Right kidney (tissue), 1 donor: ENCODE results near the gene MYO15A.

Experiments
- DNase-seq: peaks from one replicate; pipeline ENCODE4 v3.0.0-alpha.2; 2016

Gene MYO15A

DNA sequence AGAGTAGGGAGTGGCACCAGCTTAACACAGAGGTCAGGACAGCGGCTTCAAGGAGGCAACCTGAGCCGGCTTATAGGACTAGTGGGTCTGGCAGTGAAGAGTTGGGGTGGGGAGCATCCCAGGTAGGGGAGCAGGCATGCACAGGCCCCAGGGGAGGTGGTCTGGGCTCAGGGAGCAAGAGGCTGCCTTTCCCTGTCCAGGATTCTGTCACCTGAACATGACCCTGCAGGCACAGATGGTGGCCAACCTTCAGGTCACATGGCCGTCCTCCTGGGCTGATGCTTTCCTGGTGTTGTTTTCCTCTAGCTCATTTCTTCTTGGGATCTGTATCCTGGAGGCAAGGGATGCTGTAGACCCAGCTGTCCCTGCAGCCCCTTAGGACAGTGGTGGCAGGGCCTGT is 3.5 kb upstream of the MYO15A start:
- DNase-seq = no peak

DNA sequence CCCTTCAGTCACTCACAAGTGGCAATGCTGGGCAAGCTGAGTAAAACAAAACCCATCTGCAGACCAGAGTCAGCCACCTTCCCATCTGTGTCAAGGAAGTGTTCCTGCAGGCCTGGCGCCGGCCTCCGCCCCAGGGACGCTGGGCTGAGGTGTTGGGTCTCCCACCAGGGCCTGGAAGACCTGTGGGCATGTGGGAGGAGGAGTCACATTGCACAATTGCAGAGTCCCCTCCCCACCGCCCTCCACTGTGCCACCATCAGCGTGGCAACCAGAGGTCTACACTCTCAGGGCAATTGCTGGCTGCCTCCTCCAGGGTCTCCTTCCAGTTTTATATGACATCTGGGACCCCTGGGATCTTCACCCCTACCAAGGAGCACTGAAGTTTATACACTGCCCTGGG is 3.0 kb upstream of the MYO15A start:
- no peak for DNase-seq

DNA sequence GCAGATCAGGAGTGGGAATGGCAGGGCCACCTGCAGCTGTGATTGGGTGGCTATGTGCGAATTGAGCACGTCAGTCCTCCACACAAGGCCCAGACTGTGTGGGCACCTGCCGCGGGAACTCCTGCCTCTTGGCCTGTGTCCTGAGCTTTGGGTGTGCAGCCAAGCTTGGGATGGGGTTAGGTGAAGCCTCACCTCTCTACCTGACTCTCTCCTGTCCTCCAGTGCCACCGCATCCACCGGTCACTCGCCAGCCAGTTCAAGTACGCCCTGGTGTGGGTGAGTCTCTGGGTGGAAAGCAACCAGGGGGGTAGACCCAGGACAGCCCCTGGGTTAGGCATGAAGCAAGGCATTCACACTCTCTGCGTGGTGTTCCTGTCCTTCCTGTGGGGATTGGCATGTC is 2.3 kb upstream of the MYO15A start:
- DNase-seq = no peak

DNA sequence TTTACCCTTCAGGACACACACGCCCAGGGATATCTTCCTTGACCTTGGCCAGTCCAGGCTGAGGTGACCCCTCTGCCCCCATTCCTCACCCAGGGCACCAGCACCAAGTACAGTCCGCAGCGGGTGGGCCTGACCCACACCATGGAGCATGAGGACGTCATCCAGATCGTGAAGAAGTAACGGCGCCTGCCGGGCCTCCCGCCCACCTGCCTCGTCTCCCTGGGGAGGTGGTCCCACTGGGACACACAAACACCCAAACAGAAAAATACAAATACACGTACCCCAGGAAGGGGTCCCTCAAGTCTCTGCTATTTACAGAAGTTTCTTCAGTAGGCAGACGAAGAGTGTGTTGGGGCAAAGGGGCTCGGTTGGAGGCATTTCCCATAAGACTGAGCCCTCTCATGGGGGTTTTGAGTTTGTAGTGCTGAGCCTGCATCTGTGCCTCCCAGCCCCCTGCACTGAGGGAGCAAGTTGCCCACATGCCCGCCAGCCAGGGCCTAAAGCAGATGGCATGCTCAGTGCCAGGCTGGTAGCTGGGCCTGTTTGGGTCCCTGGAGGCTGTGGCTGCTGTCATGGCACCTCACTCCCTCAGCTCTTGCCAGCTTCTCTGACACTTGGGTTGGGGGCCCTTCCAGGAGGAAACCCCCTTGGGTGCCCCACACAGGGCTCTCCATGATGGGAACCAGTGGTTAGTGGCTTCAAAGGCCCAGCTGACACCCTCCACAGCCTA is 1.3 kb upstream of the MYO15A start:
- DNase-seq = no peak

DNA sequence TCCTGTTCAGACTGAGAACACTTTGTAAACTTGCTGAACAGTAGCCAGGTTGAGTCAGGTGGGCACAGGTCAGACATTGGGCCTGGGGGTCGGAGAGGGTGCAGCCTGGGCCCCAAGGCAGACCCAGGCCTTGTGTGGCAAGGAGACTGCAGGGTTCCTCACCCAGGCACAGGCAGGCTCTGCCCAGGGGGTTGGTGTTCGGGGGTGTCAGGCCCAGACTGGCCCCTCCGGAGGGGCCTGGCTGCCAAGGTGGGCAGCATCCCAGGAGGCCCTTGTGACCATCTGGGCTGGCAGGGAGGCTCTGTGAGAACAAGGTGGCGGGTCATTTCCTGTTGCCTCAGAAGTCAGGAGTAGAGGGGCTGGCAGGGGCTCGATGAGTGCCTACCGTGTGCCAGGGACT is 585 bp upstream of the MYO15A start:
- DNase-seq = no peak

DNA sequence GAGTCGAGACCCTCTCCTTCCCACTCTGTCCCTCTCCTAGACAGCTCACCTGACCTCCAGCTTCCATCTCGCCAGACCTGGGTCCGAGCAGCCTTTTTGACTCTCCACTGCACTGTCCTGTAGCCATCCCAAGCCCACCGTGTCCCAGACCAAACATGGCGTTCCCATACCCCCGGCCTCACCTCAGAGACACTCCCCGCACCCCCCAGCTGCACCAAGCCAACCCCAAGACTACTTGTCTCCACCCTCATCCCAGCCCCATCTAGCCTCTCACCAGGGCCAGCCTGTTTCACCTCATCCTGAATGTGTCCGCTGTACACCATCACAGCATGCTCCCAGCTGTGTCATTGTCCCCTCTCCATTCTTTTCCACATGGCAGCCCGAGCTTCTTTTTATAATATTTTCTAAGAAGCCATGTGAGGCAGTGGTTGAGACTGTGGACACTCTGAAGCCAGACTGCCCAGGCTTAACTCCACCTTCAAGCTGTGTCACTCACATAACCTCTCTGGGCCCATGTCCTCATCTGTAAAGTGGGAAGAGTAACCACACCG is 1.5 kb downstream of the MYO15A start:
- no peak for DNase-seq

DNA sequence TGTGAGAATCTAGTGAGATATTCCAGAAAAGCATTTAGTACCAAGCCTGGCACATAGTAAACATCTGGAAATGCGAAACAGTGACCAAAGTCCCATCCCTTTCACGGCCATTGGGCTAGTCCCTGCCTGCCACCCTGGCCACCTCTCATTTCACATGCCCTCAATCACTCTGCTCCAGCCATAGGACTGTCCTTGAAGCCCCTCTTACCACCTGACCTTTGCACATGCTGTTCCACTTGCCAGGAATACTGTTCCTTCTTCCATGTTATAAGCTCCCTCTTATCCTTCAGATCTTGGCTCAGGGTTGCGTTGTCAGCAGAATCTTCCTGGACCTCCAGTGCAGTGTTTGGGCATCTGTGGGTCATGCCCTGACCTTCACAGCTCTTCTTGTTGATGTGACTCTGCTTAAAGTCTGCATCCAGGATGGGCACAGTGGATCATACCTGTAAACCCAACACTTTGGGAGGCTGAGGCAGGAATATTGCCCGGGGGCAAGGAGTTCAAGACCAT is 2.1 kb downstream of the MYO15A start:
- DNase-seq = no peak

DNA sequence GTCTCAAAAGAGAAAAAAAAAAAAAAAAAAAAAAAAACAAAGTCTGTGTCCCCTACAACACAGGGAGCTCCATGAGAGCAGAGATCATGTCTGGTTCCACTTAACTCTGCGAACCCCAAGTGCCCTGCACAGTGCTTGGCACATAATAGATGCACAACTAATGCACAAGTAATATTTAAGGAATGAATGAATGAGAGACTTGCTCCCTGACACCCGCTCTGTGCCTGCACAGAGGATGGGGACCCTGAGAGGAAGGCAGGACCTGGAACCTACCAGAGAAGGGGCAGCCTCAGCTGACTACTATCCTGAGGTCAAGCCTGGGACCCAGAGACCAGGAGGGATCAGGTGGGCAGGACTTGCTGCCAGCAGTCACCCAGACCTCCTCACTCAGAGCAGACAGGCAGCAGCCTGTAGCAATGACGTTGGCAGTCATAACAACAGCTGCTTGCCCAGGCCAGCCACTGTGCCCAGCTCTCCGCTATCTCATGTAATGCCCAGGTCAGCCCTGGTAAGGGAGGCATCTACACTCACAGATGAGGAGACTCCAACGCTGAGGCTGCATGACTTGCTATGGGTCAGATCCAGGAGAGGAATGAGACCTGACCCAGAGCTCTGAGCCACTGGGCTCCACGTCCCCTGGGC is 2.9 kb downstream of the MYO15A start:
- no peak for DNase-seq

DNA sequence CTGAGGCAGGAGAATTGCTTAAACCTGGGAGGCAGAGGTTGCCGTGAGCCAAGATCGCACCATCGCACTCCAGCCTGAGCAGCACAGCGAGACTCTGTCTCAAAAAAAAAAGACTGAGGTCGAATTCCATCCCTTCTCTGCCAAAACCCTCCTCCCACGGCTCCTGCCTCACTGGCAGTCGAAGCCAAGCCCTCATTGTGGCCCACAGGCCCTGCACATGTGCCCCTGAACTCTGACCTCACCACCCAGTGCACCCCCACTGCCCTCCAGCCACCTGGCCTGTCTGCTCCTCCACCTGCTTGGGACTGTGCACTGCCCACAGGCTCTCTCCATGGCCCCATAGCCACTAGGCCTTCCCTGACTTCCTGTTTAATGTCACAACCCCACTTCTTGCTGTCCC is 7.0 kb downstream of the MYO15A start:
- DNase-seq = no peak

DNA sequence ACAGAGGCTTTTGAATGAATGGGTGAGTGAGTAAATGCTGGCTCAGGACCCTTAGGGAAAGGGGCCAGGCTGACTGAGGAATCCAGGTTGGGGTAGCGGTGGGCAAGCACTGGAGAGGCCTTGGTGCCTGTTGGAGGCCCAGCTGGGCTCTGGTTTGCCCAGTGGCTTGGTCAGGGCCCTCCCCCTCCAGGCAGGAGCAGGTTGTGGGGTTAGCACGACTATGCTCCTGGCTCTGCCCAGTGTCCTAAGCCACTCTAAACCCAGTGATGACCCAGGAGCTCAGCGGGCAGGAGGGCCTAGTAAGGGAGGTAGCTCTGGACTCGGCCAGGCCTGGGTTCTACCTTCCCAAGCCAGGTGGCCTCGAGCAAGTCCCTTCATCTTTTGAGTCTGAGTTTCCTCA is 7.5 kb downstream of the MYO15A start:
- DNase-seq = no peak

DNA sequence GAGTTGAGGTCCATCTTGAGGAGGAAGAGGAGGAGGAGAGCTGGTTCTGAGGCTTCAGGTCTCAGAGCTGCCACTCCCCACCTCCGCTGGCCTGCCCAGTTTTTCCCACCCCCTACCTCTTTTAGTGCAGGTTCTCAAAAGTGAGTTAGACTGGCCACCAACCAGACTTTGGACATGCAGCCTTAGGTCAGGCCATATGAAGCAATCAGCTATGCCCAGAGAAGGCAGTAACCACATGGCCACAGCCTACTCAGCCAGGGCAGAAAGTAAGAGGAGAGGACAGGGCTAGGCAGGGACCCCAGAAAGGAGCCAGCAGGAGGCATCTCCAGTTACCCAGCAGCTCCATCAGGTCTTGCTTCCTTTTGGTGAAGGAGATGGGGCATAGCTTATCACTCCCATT is 9.0 kb downstream of the MYO15A start:
- no peak for DNase-seq

DNA sequence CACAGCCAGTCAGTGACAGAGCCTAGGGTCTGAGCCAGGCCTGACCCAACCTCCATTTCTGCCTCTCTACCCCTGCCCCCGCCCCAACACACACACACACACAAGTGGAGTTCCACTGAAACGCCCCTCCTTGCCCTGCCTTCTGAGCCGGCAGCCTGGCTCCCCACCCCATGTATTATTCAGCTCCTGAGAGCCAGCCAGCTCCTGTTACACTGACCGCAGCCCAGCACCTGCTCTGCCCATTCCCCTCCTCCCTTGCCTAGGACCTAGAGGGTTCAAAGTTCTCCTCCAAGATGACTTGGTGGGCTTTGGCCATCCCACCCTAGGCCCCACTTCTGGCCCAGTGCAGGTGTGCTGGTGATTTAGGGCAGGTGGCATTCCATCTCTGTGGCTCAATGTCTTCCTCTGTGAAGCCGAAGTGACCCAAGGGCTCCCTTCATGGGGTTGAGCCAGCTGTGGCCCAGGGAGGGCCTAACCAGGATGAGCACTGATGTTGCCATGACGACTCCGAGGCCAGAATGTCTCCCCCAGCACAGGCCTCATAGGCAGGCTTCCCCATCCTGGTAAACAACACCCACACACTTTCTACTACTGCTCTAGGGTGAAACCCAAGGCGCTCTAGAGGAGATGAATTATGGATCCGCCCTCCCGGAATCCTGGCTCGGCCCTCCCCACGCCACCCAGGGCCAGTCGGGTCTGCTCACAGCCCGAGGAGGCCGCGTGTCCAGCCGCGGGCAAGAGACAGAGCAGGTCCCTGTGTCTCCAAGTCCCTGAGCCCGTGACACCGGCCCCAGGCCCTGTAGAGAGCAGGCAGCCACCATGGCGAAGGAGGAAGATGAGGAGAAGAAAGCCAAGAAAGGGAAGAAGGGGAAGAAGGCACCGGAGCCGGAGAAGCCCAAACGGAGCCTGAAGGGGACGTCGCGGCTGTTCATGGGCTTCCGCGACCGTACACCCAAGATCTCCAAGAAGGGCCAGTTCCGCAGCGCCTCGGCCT is 9.7 kb downstream of the MYO15A start:
- no peak for DNase-seq

DNA sequence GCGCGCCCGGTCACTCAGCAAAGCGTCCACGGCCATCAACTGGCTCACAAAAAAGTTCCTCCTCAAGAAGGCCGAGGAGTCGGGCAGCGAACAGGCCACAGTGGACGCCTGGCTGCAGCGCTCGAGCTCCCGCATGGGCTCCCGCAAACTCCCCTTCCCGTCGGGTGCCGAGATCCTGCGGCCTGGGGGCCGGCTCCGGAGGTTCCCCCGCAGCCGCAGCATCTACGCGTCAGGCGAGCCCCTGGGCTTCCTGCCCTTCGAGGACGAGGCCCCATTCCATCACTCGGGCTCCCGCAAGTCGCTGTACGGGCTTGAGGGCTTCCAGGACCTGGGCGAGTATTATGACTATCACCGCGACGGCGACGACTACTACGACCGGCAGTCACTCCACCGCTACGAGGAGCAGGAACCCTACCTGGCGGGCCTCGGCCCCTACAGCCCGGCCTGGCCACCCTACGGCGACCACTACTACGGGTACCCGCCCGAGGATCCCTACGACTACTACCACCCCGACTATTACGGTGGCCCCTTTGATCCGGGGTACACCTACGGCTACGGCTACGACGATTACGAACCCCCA is 10.7 kb downstream of the MYO15A start:
- DNase-seq = no peak

DNA sequence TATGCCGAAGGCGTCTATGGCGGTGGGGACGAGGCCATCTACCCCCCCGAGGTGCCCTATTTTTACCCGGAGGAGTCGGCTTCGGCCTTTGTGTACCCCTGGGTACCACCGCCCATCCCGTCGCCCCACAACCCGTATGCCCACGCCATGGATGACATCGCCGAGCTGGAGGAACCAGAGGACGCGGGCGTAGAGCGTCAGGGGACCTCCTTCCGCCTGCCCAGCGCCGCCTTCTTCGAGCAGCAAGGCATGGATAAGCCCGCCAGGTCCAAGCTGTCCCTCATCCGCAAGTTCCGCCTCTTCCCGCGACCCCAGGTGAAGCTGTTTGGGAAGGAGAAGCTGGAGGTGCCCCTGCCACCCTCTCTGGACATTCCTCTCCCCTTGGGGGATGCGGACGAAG is 11.4 kb downstream of the MYO15A start:
- no peak for DNase-seq

DNA sequence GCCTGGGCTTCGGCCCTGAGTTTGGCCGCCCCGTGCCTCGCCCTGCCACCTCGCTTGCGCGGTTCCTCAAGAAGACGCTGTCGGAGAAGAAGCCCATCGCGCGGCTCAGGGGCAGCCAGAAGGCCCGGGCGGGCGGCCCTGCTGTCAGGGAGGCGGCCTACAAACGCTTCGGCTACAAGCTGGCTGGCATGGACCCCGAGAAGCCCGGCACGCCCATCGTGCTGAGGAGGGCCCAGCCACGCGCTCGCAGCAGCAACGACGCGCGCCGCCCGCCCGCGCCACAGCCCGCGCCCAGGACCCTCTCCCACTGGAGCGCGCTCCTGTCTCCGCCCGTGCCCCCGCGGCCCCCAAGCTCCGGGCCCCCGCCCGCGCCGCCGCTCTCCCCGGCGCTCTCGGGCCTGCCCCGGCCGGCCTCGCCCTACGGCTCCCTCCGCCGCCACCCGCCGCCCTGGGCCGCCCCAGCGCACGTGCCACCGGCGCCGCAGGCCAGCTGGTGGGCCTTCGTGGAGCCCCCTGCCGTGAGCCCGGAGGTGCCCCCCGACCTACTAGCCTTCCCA is 12.0 kb downstream of the MYO15A start:
- DNase-seq = no peak

DNA sequence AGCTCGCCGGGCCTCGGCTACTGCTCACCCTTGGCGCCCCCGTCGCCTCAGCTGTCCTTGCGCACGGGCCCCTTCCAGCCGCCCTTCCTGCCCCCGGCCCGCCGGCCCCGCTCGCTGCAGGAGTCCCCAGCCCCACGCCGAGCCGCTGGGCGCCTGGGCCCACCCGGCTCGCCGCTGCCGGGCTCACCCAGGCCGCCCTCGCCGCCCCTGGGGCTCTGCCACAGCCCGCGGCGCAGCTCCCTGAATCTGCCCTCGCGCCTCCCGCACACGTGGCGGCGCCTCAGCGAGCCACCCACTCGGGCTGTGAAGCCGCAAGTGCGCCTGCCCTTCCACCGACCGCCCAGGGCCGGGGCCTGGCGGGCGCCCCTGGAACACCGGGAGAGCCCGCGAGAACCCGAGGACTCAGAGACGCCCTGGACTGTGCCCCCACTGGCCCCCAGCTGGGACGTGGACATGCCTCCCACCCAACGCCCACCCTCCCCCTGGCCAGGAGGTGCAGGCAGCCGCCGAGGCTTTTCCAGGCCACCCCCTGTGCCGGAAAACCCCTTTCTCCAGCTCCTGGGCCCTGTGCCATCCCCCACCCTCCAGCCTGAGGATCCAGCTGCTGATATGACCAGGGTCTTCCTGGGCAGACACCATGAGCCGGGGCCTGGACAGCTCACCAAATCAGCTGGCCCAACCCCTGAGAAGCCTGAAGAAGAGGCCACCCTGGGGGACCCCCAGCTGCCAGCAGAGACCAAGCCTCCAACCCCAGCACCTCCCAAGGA is 12.8 kb downstream of the MYO15A start:
- DNase-seq = no peak

DNA sequence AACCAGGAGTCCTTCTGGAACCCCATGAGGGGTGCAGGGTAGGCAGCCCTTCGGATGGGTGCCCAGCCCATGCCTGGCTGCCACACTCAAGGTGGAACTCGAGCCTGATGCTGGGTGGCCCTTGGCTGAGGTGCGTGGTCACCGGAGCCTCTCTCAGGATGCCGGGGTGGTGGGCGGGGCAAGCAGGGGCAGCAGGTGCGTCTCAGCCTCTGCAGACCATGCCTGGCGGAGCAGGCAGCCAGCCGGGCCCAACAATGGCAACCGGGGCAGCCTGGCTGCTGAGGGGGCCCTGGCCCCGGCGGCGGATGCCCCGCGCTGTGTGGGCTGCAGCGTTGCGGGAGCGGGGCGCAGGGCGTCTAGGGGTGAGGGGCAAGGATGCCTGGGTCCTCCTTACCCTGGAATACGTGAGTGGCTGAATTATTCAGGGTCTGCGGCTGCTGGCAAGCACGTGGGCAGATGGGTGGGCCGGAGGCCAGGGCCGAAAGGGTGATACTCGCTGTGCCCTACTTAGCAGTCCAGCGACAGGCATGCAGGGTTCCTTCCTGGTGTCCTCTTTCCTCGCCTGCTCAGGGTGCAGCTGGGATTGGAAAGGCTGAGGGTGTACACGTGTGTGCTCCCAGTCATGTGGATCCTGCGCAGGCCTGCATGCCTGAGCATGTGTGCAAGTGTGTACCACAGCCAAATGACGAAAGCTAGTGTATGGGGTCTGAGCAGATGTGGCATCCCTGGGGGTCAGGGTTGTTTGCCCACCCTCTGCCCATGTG is 14.6 kb downstream of the MYO15A start:
- no peak for DNase-seq

DNA sequence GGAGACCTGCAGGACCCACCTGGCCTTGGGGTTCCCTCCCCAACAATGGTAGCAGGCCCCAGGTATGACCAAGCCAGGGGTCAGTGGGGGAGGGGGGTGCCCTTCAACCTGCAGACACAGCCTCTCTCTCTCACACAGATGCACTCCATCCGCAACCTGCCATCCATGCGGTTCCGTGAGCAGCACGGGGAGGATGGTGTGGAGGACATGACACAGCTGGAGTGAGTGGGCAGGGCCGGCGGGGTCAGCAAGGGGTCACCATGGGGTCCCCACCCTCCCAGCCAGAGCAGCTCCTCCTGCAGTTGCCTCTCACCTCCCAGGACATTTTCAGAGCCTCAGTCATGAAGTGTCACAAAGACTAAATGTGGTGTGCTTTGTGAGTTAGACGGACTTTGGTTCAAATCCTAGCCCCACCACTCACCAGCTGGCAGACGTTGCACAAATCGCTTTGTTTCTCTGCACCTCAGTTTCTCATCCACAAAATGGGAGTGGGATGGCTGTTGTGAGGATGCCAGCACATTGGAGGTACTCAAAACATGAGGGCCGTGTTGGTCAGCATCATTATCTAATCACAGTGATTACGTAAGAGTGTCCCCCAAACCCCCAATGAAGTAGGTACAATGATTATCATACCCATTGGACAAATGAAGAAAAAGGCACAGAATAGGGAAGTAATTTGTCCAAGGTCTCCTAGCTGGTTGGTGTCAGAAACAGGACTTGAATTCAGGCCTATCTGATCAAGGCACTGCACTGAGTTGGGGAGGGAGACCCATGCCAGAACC is 16.0 kb downstream of the MYO15A start:
- DNase-seq = no peak

DNA sequence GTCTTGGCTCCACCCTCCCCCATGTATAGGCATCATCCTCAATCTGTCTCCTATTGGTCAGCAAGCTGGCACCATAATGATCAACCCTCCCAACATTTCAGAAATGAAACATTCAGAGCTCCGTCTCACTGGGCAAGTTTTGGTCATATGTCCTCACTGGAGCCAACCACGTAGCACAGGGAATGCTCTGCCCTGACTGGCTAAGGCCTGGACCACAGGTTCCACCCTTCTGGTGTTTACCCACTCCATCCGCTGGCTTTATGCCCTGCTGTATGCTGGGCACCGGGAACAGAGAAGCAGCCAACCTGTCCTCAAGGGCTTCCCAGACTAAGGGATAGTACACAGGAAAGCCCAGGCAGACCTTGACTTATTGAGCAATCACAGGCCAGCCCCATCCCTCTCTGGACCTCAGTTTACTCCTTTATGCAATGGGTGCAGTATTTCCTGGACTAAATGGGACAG is 20.5 kb downstream of the MYO15A start:
- no peak for DNase-seq
